Mucosa of stomach (tissue), 1 donor: ENCODE measurements around the gene ACAA1.

ENCODE experiments used
- H3K27me3 ChIP-seq: one replicate; pipeline ENCODE4 v1.7.0; 2013; ENCODE audit warnings: mild to moderate bottlenecking, low read length; ENCODE audit not compliant: control insufficient read depth, insufficient read depth
- H3K36me3 ChIP-seq: one replicate; pipeline ENCODE4 v1.7.0; 2013; ENCODE audit warnings: low read length; ENCODE audit not compliant: control insufficient read depth, insufficient read depth
- H3K4me1 ChIP-seq: one replicate; pipeline ENCODE4 v1.7.0; 2013; ENCODE audit warnings: mild to moderate bottlenecking, low read length; ENCODE audit not compliant: control insufficient read depth, insufficient read depth
- H3K4me3 ChIP-seq: one replicate; pipeline ENCODE4 v1.7.0; 2013; ENCODE audit warnings: low read length
- H3K9ac ChIP-seq: one replicate; pipeline ENCODE4 v1.7.0; 2013; ENCODE audit warnings: mild to moderate bottlenecking, low read length, moderate library complexity
- H3K9me3 ChIP-seq: one replicate; pipeline ENCODE4 v1.7.0; 2013; ENCODE audit warnings: mild to moderate bottlenecking, low read length, moderate library complexity; ENCODE audit not compliant: control insufficient read depth
- donor health status: Pancreatic carcinoma.

ACAA1 gene

GRCh38 chr3:38151667-38152265 is 14.8 kb upstream of the ACAA1 start:
- H3K4me3 ChIP-seq: no peak overlapping the region
- no peaks in the 10 kb centered on the region for H3K27me3 ChIP-seq
- H3K36me3 ChIP-seq: no peaks in the 10 kb centered on the region
- H3K4me1 ChIP-seq: peaks cover 41% of the 10 kb centered on the region
- no peaks in the 10 kb centered on the region for H3K9me3 ChIP-seq
- no peak overlapping the region for H3K9ac ChIP-seq

GRCh38 chr3:38150780-38151528 is 14.0 kb upstream of the ACAA1 start:
- no peak overlapping the region for H3K4me3 ChIP-seq
- peaks cover 41% of the 10 kb centered on the region for H3K4me1 ChIP-seq
- no peak overlapping the region for H3K9ac ChIP-seq
- no peaks in the 10 kb centered on the region for H3K9me3 ChIP-seq
- H3K27me3 ChIP-seq: no peaks in the 10 kb centered on the region
- H3K36me3 ChIP-seq: no peaks in the 10 kb centered on the region

GRCh38 chr3:38149708-38150107 is 12.8 kb upstream of the ACAA1 start:
- no peaks in the 10 kb centered on the region for H3K36me3 ChIP-seq
- no peaks in the 10 kb centered on the region for H3K27me3 ChIP-seq
- no peak overlapping the region for H3K9ac ChIP-seq
- peaks cover 34% of the 10 kb centered on the region for H3K4me1 ChIP-seq
- H3K9me3 ChIP-seq: no peaks in the 10 kb centered on the region
- no peak overlapping the region for H3K4me3 ChIP-seq

GRCh38 chr3:38148311-38148882 is 11.5 kb upstream of the ACAA1 start:
- H3K4me1 ChIP-seq: peaks cover 21% of the 10 kb centered on the region
- no peaks in the 10 kb centered on the region for H3K36me3 ChIP-seq
- H3K9me3 ChIP-seq: no peaks in the 10 kb centered on the region
- H3K9ac ChIP-seq: no peak overlapping the region
- H3K27me3 ChIP-seq: no peaks in the 10 kb centered on the region
- H3K4me3 ChIP-seq: no peak overlapping the region

- Histone ChIP-seq H3K9ac (no peak overlapping the region), H3K36me3 (no peaks in the 10 kb centered on the region), H3K27me3 (no peaks in the 10 kb centered on the region), H3K9me3 (no peaks in the 10 kb centered on the region), H3K4me1 (peaks cover 14% of the 10 kb centered on the region), H3K4me3 (no peak overlapping the region)
Measured at GRCh38 chr3:38147421-38147820, 10.5 kb upstream of the ACAA1 start.

GRCh38 chr3:38146504-38146903 is 9.6 kb upstream of the ACAA1 start:
- no peak overlapping the region for H3K4me3 ChIP-seq
- H3K36me3 ChIP-seq: peaks cover 7% of the 10 kb centered on the region
- peaks cover 6% of the 10 kb centered on the region for H3K4me1 ChIP-seq
- H3K9me3 ChIP-seq: no peaks in the 10 kb centered on the region
- H3K27me3 ChIP-seq: no peaks in the 10 kb centered on the region
- H3K9ac ChIP-seq: no peak overlapping the region

- no peak overlapping the region for H3K9ac ChIP-seq
- peaks cover 12% of the 10 kb centered on the region for H3K36me3 ChIP-seq
- no peaks in the 10 kb centered on the region for H3K27me3 ChIP-seq
- H3K4me3 ChIP-seq: no peak overlapping the region
- no peaks in the 10 kb centered on the region for H3K9me3 ChIP-seq
- H3K4me1 ChIP-seq: peaks cover 15% of the 10 kb centered on the region
Measured at GRCh38 chr3:38143511-38143910, 6.6 kb upstream of the ACAA1 start.

- H3K9ac ChIP-seq: no peak overlapping the region
- H3K4me1 ChIP-seq: peaks cover 17% of the 10 kb centered on the region
- peaks cover 12% of the 10 kb centered on the region for H3K36me3 ChIP-seq
- no peaks in the 10 kb centered on the region for H3K27me3 ChIP-seq
- no peak overlapping the region for H3K4me3 ChIP-seq
- no peaks in the 10 kb centered on the region for H3K9me3 ChIP-seq
Measured at GRCh38 chr3:38142959-38143358, 6.0 kb upstream of the ACAA1 start.

- no peak overlapping the region for H3K9ac ChIP-seq
Measured at GRCh38 chr3:38141952-38142273, 5.0 kb upstream of the ACAA1 start.

GRCh38 chr3:38141173-38141951 is 4.4 kb upstream of the ACAA1 start:
- Histone ChIP-seq H3K9ac (no peak overlapping the region), H3K27me3 (no peaks in the 10 kb centered on the region), H3K4me3 (no peak overlapping the region), H3K9me3 (no peaks in the 10 kb centered on the region), H3K36me3 (peaks cover 12% of the 10 kb centered on the region), H3K4me1 (peaks cover 23% of the 10 kb centered on the region)

More at GRCh38 chr3:38141952-38142273, 5.0 kb upstream of the ACAA1 start:
- Histone ChIP-seq H3K4me1 (peaks cover 23% of the 10 kb centered on the region), H3K4me3 (no peak overlapping the region), H3K27me3 (no peaks in the 10 kb centered on the region), H3K36me3 (peaks cover 12% of the 10 kb centered on the region), H3K9me3 (no peaks in the 10 kb centered on the region)

- Histone ChIP-seq H3K9me3 (no peaks in the 10 kb centered on the region), H3K4me1 (peaks cover 23% of the 10 kb centered on the region), H3K4me3 (no peak overlapping the region), H3K36me3 (peaks cover 12% of the 10 kb centered on the region), H3K9ac (peak overlapping the region; percentile 89), H3K27me3 (no peaks in the 10 kb centered on the region)
Measured at GRCh38 chr3:38140326-38141172, 3.6 kb upstream of the ACAA1 start.
